ENCODE results near the gene ADARB2.

The ADARB2 gene

GRCh38 chr10:1217661-1218060 is 519.7 kb downstream of the ADARB2 start:
- H3K4me3 ChIP-seq (ENCODE audit: low read length) = no peak overlapping the region
- no peak for TF ChIP-seq ZNF274 (IDR thresholded peaks at IDR 0.05; ENCODE audit: low read depth, low read length)

DNA sequence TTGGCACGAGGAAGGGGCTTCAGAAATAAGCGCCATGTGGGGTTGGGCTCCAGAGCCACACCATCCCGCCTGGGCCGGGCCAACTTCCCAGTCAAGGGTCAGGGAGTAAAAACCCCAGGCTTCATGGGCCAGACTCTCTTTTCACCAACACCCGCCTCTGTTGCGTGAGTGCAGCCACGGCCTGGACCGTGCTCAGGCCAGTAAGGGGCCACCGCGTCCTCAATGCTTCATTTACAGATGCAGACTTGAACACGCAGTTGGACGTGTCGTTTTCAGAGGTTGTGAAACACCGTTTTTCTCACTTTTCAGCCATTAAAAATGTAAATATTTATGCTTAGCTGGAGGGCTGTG is 520.1 kb downstream of the ADARB2 start:
- no peak for TF ChIP-seq ZNF274 (IDR thresholded peaks at IDR 0.05; ENCODE audit: low read depth, low read length)
- H3K4me3 ChIP-seq (ENCODE audit: low read length) = no peak overlapping the region

DNA sequence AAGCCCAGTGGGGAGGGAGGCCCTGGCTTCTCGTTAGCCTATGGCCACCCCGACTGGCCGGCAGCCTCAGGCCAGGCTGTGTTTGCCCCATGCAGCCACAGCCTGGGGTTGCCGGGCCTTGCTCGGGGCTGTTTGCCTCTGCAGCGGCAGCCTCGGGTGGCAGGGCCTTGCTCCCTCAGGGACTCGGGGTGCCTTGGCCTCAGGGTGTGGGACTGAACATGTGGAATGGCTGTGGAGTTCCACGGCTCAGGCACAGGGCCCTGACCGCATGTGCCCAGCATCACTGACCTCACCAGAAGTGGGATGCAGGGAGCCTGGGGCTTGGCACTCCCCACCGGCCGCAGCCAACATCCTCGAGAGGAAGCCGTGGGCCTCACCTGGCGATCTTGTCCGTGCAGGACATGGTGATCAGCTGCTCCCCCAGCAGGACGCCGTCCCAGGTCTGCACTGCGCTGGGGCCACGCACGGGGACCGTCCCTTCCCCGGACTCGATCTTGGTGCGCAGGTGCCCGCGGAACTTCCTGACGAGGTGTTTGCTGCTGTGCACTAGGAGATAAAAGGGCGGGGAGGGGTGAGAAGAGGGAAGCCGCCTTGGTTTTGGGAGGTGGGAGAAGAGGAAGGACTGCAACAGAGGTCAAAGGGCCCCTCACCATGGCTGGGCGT is 520.6 kb downstream of the ADARB2 start:
- no peak for TF ChIP-seq ZNF274 (IDR thresholded peaks at IDR 0.05; ENCODE audit: low read depth, low read length)
- no peak overlapping the region for H3K4me3 ChIP-seq (ENCODE audit: low read length)

GRCh38 chr10:1215862-1216573 is 521.3 kb downstream of the ADARB2 start:
- TF ChIP-seq ZNF274 (IDR thresholded peaks at IDR 0.05; ENCODE audit: low read depth, low read length) = no peak
- no peak overlapping the region for H3K4me3 ChIP-seq (ENCODE audit: low read length)

DNA sequence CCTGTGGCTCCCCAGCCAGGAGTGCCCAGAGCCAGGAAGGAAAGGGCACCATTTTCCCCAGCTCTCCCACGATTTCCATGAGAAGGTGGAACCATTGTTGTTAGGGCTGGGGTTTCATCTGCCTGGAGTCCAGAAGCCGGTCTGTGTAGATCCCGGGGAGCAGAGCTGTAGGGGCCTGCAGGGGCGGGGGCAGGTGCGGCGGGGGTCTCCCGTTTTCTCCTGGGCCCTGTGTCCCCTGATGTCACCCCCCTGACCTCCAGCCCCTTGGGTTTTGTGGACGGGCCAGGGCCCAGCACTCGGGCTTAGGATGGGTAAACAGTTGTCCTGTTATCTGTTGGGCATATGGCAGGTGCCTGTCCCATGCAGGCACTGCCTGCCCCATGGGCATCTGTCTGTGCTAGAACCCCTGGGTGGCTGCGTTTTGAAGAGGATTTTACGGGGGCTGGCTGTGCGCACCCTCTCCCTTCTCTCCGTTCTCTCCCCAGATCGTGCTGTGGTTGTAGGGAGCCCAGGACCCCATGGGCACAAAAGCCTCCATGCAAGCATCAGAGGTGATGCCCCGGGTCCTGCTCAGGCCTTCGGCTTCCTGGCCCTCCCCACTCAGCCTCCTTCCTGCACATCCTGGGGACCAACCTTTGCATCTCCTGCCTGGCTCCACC is 522.3 kb downstream of the ADARB2 start:
- no peak for TF ChIP-seq ZNF274 (IDR thresholded peaks at IDR 0.05; ENCODE audit: low read depth, low read length)
- no peak overlapping the region for H3K4me3 ChIP-seq (ENCODE audit: low read length)

- H3K4me3 ChIP-seq (ENCODE audit: low read length) = no peak overlapping the region
These were observed 523.2 kb downstream of the ADARB2 start for GRCh38 chr10:1214071-1214675.

GRCh38 chr10:1213252-1214070 is 523.9 kb downstream of the ADARB2 start:
- no peak overlapping the region for H3K4me3 ChIP-seq (ENCODE audit: low read length)
- TF ChIP-seq ZNF274 (IDR thresholded peaks at IDR 0.05; ENCODE audit: low read depth, low read length) = no peak

More at GRCh38 chr10:1214071-1214675, 523.2 kb downstream of the ADARB2 start:
- TF ChIP-seq ZNF274 (IDR thresholded peaks at IDR 0.05; ENCODE audit: low read depth, low read length) = no peak

DNA sequence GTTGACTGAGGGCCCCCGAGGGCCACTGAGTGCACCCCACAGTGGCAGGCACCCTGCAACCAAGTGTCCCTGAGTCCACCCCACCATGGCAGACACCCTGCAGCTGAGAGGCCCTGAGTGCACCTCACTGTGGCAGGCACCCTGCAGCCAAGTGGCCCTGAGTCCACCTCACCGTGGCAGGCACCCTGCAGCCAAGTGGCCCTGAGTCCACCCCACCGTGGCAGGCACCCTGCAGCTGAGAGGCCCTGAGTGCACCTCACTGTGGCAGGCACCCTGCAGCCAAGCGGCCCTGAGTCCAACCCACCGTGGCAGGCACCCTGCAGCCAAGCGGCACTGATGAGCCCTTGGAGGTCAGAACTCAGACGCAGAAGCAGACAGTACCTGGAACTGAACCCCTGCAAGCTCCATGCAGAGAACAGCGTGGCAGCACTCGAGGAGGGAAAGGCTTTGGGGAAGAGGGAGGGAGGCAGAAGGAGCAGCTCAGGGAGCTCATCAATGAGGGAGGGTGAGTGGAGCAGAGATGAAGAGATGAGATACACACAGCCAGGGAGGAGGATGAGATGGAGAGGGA is 524.7 kb downstream of the ADARB2 start:
- no peak overlapping the region for H3K4me3 ChIP-seq (ENCODE audit: low read length)
- no peak for TF ChIP-seq ZNF274 (IDR thresholded peaks at IDR 0.05; ENCODE audit: low read depth, low read length)

GRCh38 chr10:1211844-1212570 is 525.3 kb downstream of the ADARB2 start:
- TF ChIP-seq ZNF274 (IDR thresholded peaks at IDR 0.05; ENCODE audit: low read depth, low read length) = no peak
- no peak overlapping the region for H3K4me3 ChIP-seq (ENCODE audit: low read length)

- TF ChIP-seq ZNF274 (IDR thresholded peaks at IDR 0.05; ENCODE audit: low read depth, low read length) = no peak
- H3K4me3 ChIP-seq (ENCODE audit: low read length) = no peak overlapping the region
These were observed 526.7 kb downstream of the ADARB2 start for GRCh38 chr10:1210667-1211066.

- TF ChIP-seq ZNF274 (IDR thresholded peaks at IDR 0.05; ENCODE audit: low read depth, low read length) = no peak
- H3K4me3 ChIP-seq (ENCODE audit: low read length) = no peak overlapping the region
These were observed 527.9 kb downstream of the ADARB2 start for GRCh38 chr10:1209355-1209979.
